WTC11 (cell line): Measurements from ENCODE around the gene COPA.

Experiments
- AFF4 ChIP-seq: sonication (generic); formaldehyde crosslinking; IDR thresholded peaks from 2 replicates; pipeline ENCODE4 v1.8.1; 2023; ENCODE audit warnings: mild to moderate bottlenecking, missing genetic modification reagents, borderline replicate concordance
- CREB1 ChIP-seq: sonication (generic); formaldehyde crosslinking; IDR thresholded peaks from 2 replicates; pipeline ENCODE4 v1.8.0; 2023; ENCODE audit warnings: mild to moderate bottlenecking, missing genetic modification reagents
- CTCF ChIP-seq: fragments of 200-600 bp; IDR thresholded peaks from 2 replicates; pipeline ENCODE4 v1.8.0; 2022; ENCODE audit warnings: antibody characterized with exemption
- ESRRA ChIP-seq: sonication (generic); formaldehyde crosslinking; IDR thresholded peaks from 2 replicates; pipeline ENCODE4 v1.8.1; 2022; ENCODE audit warnings: mild to moderate bottlenecking, missing genetic modification reagents, borderline replicate concordance
- IRF2 ChIP-seq: sonication (generic); formaldehyde crosslinking; IDR thresholded peaks from 2 replicates; pipeline ENCODE4 v1.8.0; 2022; ENCODE audit warnings: low read depth, missing genetic modification reagents, borderline replicate concordance
- MAX ChIP-seq: sonication (generic); formaldehyde crosslinking; IDR thresholded peaks from 2 replicates; pipeline ENCODE4 v1.8.0; 2022; ENCODE audit warnings: mild to moderate bottlenecking, missing genetic modification reagents
- TCF7 ChIP-seq: sonication (generic); formaldehyde crosslinking; IDR thresholded peaks from 2 replicates; pipeline ENCODE4 v1.8.0; 2022; ENCODE audit warnings: mild to moderate bottlenecking, low read depth, missing genetic modification reagents, moderate library complexity
- ZBTB43 ChIP-seq: sonication (generic); formaldehyde crosslinking; IDR thresholded peaks from 2 replicates; pipeline ENCODE4 v1.8.1; 2023; ENCODE audit warnings: mild to moderate bottlenecking, missing genetic modification reagents
- ZMAT4 ChIP-seq: fragments of 250-450 bp; sonication (Bioruptor Pico); IDR thresholded peaks from 2 replicates; pipeline ENCODE4 v1.9.0; 2021; ENCODE audit warnings: mild to moderate bottlenecking
- ZNF263 ChIP-seq: sonication (generic); formaldehyde crosslinking; IDR thresholded peaks from 2 replicates; pipeline ENCODE4 v1.8.1; 2022; ENCODE audit warnings: low read depth, mild to moderate bottlenecking, moderate library complexity, missing genetic modification reagents
- ZNF512 ChIP-seq: sonication (generic); formaldehyde crosslinking; IDR thresholded peaks from 2 replicates; pipeline ENCODE4 v1.8.1; 2022; ENCODE audit warnings: missing genetic modification reagents, borderline replicate concordance

GRCh38 chr1:160332516-160332915 is 10.5 kb downstream of the COPA start:
- TF ChIP-seq ZNF512 (CRISPR knock-in tag) (no peak), CTCF (no peak), ZMAT4 (no peak), TCF7 (CRISPR knock-in tag) (no peak), AFF4 (CRISPR knock-in tag) (no peak), ZBTB43 (CRISPR knock-in tag) (no peak), ESRRA (CRISPR knock-in tag) (no peak), MAX (CRISPR knock-in tag) (no peak), CREB1 (no peak), ZNF263 (CRISPR knock-in tag) (no peak), IRF2 (CRISPR knock-in tag) (no peak)
